ENCODE results near the gene SLC13A3.
A peak's percentile ranks its signal among the peaks of the same experiment; 100 is the strongest.

Gene SLC13A3

DNA sequence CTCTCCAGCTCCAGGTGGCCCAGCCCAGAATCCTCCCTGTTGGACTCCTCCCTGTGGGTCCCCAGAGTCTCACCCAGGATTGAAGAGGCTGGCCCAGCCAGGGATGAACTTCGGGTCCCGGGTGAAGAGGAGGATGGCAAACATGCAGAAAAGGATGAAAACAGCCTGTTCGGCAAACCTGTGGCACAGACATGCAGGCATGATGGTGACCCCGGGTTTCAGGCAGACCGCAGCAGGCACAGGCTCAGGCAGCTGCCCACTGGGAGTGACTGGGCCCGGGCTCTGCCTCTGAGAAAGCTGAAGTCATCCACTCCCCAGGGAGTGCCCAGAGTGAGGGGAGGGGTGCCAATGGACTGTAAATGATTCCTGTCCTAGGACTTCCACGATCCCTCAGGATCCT, 63.3 kb downstream of the SLC13A3 start:
- TF ChIP-seq EGR1 (IDR thresholded peaks at IDR 0.05), result no peak
- TF ChIP-seq ZBTB7A (IDR thresholded peaks at IDR 0.05; ENCODE audit: low read depth), result no peak
- TF ChIP-seq NFIC (IDR thresholded peaks at IDR 0.05), result no peak
- no peak for TF ChIP-seq EP300 (IDR thresholded peaks at IDR 0.05; ENCODE audit: borderline replicate concordance)
- no peak for TF ChIP-seq TEAD4 (IDR thresholded peaks at IDR 0.05)
- TF ChIP-seq CEBPB (IDR thresholded peaks at IDR 0.05), result no peak
- no peak for TF ChIP-seq TCF12 (IDR thresholded peaks at IDR 0.05; ENCODE audit: low read depth)
- no peak for TF ChIP-seq FOXM1 (IDR thresholded peaks at IDR 0.05; ENCODE audit: borderline replicate concordance, low read depth)
- TF ChIP-seq TAF1 (IDR thresholded peaks at IDR 0.05; ENCODE audit: low read depth), result no peak
- TF ChIP-seq YY1 (IDR thresholded peaks at IDR 0.05; ENCODE audit: low read depth), result no peak
- TF ChIP-seq RAD21 (IDR thresholded peaks at IDR 0.05; ENCODE audit: low read depth), result no peak
- TF ChIP-seq CREB1 (IDR thresholded peaks at IDR 0.05; ENCODE audit: low read depth), result no peak

DNA sequence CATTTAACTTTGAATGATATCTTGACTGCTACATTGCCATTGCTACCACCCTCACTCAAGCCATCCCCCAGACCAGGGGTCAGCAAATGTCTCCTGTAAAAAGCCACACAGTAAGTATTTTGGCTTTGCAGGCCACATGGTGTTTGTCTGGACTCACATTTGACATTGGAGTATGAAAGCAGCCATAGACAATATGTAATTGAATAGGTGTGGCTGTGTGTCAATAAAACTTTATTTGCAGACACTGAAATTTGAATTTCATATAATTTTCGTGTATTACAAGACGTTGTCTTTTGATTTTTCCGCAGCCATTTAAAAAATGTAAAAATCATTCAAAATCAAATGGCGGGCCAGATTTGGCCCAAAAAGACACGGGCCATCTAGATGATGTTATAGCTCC, 64.5 kb downstream of the SLC13A3 start:
- TF ChIP-seq TEAD4 (IDR thresholded peaks at IDR 0.05), result no peak
- TF ChIP-seq EP300 (IDR thresholded peaks at IDR 0.05; ENCODE audit: borderline replicate concordance), result no peak
- TF ChIP-seq TCF12 (IDR thresholded peaks at IDR 0.05; ENCODE audit: low read depth), result no peak
- TF ChIP-seq, protein P1, sequence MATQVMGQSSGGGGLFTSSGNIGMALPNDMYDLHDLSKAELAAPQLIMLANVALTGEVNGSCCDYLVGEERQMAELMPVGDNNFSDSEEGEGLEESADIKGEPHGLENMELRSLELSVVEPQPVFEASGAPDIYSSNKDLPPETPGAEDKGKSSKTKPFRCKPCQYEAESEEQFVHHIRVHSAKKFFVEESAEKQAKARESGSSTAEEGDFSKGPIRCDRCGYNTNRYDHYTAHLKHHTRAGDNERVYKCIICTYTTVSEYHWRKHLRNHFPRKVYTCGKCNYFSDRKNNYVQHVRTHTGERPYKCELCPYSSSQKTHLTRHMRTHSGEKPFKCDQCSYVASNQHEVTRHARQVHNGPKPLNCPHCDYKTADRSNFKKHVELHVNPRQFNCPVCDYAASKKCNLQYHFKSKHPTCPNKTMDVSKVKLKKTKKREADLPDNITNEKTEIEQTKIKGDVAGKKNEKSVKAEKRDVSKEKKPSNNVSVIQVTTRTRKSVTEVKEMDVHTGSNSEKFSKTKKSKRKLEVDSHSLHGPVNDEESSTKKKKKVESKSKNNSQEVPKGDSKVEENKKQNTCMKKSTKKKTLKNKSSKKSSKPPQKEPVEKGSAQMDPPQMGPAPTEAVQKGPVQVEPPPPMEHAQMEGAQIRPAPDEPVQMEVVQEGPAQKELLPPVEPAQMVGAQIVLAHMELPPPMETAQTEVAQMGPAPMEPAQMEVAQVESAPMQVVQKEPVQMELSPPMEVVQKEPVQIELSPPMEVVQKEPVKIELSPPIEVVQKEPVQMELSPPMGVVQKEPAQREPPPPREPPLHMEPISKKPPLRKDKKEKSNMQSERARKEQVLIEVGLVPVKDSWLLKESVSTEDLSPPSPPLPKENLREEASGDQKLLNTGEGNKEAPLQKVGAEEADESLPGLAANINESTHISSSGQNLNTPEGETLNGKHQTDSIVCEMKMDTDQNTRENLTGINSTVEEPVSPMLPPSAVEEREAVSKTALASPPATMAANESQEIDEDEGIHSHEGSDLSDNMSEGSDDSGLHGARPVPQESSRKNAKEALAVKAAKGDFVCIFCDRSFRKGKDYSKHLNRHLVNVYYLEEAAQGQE (IDR thresholded peaks at IDR 0.05; ENCODE audit: low read depth), result no peak
- TF ChIP-seq, protein P2, sequence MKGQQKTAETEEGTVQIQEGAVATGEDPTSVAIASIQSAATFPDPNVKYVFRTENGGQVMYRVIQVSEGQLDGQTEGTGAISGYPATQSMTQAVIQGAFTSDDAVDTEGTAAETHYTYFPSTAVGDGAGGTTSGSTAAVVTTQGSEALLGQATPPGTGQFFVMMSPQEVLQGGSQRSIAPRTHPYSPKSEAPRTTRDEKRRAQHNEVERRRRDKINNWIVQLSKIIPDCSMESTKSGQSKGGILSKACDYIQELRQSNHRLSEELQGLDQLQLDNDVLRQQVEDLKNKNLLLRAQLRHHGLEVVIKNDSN (IDR thresholded peaks at IDR 0.05), result no peak
- TF ChIP-seq TAF1 (IDR thresholded peaks at IDR 0.05; ENCODE audit: low read depth), result no peak
- no peak for TF ChIP-seq NFIC (IDR thresholded peaks at IDR 0.05)
- TF ChIP-seq CREB1 (IDR thresholded peaks at IDR 0.05; ENCODE audit: low read depth), result no peak
- no peak for TF ChIP-seq CEBPB (IDR thresholded peaks at IDR 0.05)
- TF ChIP-seq ZBTB7A (IDR thresholded peaks at IDR 0.05; ENCODE audit: low read depth), result no peak
- TF ChIP-seq EGR1 (IDR thresholded peaks at IDR 0.05), result no peak
- TF ChIP-seq, protein P3, sequence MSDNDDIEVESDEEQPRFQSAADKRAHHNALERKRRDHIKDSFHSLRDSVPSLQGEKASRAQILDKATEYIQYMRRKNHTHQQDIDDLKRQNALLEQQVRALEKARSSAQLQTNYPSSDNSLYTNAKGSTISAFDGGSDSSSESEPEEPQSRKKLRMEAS (IDR thresholded peaks at IDR 0.05), result no peak
- TF ChIP-seq YY1 (IDR thresholded peaks at IDR 0.05; ENCODE audit: low read depth), result no peak
- no peak for TF ChIP-seq RAD21 (IDR thresholded peaks at IDR 0.05; ENCODE audit: low read depth)
- no peak for TF ChIP-seq FOXM1 (IDR thresholded peaks at IDR 0.05; ENCODE audit: borderline replicate concordance, low read depth)

DNA sequence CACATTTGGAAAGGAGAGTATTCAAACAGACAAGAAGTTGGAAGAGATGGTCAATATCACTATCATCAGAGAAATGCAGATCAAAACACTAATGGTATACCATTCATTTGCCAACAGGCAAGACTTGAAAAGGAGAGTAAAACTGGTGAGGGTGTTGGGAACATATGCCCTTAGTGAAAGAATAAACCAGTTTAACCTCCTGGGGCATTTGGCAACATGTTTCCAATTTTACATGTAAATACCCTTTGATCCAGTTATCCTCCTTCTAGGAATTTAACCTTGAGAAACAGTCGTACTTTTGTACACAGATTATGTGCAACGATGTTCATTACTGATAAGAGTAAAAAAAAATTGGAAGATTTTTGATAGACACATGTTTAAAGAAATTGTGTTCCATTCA, 66.8 kb downstream of the SLC13A3 start:
- no peak for TF ChIP-seq NFIC (IDR thresholded peaks at IDR 0.05)
- TF ChIP-seq EGR1 (IDR thresholded peaks at IDR 0.05), result no peak
- TF ChIP-seq, protein P1 (IDR thresholded peaks at IDR 0.05; ENCODE audit: low read depth), result no peak
- no peak for TF ChIP-seq TEAD4 (IDR thresholded peaks at IDR 0.05)
- no peak for TF ChIP-seq FOXM1 (IDR thresholded peaks at IDR 0.05; ENCODE audit: borderline replicate concordance, low read depth)

DNA sequence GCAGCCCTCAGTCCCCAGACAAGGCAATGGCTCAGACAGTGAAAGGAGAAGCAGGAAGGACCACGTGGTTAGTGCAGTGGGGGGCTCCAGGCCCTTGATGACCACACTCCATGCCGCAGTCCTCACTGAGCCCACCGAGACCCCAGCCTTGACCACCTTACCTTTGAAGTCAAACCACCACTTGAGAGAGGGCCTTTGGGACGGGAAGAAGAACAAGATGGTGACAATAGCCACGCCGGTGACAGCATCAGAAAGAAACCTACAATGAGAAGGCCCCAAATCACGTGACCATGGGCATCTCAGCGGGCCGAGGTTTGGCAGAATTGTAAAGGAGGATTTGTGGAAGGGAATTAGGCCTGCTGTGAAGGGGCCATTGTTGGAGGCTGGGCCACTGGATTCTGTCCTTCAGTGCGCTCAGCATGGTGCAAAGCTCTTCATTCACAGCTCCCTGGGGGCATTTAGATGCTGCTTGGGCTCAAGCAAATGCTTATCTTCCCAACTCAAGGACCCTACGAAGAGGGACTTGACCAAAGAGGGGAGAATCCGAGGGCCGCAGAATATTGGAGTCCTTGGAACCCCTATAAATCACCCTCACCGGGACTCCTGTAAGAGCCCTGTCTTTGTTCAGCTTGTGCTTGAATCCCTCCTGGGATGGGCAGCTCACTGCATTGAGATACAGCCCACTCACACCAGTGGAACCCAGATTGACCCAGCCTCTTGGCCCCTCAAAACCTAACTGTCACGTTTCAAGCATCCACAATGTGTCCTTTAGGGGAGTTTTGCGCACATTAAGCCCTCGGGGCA, 67.6 kb downstream of the SLC13A3 start:
- TF ChIP-seq, protein P2 (IDR thresholded peaks at IDR 0.05), result peak; percentile 20; the same call in 1 of the 2 replicates
- no peak for TF ChIP-seq YY1 (IDR thresholded peaks at IDR 0.05; ENCODE audit: low read depth)

DNA sequence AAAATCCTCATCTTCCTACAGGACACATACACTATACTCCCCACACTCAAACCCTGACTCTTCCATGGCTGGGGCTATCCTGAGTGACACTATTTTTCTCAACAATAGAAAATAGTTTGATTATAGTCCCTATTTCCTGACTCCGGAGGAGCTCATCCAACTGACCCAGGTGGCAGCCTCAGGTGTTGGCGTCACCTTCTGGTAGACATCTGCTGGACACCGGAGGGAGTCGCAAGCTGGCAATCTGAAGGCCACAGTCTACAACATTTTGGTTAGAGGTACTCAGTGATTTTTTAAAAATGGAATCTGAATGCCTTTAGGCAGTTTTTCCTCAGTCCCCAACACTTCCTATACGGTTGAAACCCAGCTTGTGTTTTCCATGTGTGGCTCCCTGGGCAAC, 68.6 kb downstream of the SLC13A3 start:
- no peak for TF ChIP-seq TCF12 (IDR thresholded peaks at IDR 0.05; ENCODE audit: low read depth)
- no peak for TF ChIP-seq EP300 (IDR thresholded peaks at IDR 0.05; ENCODE audit: borderline replicate concordance)
- TF ChIP-seq FOXM1 (IDR thresholded peaks at IDR 0.05; ENCODE audit: borderline replicate concordance, low read depth), result no peak
- TF ChIP-seq, protein P3 (IDR thresholded peaks at IDR 0.05), result no peak
- TF ChIP-seq, protein P1 (IDR thresholded peaks at IDR 0.05; ENCODE audit: low read depth), result no peak
- no peak for TF ChIP-seq RAD21 (IDR thresholded peaks at IDR 0.05; ENCODE audit: low read depth)
- TF ChIP-seq NFIC (IDR thresholded peaks at IDR 0.05), result no peak
- TF ChIP-seq, protein P2 (IDR thresholded peaks at IDR 0.05), result no peak
- no peak for TF ChIP-seq TAF1 (IDR thresholded peaks at IDR 0.05; ENCODE audit: low read depth)
- TF ChIP-seq CEBPB (IDR thresholded peaks at IDR 0.05), result no peak
- no peak for TF ChIP-seq TEAD4 (IDR thresholded peaks at IDR 0.05)
- TF ChIP-seq YY1 (IDR thresholded peaks at IDR 0.05; ENCODE audit: low read depth), result no peak
- TF ChIP-seq ZBTB7A (IDR thresholded peaks at IDR 0.05; ENCODE audit: low read depth), result no peak
- TF ChIP-seq EGR1 (IDR thresholded peaks at IDR 0.05), result no peak
- no peak for TF ChIP-seq CREB1 (IDR thresholded peaks at IDR 0.05; ENCODE audit: low read depth)

Measured in Ishikawa (cell line).